Measurements from ENCODE around the gene KMT2B. TPM values are rescaled to one million over a fixed set of nuclear protein-coding genes. Genes with fewer than 3 reads are reported as not detected.

Gene KMT2B
- total and polyA plus RNA-seq, 2 donors (not counting 1 experiment from before 2014, with no cell fraction given), result 85.6 to 96.9 TPM

DNA sequence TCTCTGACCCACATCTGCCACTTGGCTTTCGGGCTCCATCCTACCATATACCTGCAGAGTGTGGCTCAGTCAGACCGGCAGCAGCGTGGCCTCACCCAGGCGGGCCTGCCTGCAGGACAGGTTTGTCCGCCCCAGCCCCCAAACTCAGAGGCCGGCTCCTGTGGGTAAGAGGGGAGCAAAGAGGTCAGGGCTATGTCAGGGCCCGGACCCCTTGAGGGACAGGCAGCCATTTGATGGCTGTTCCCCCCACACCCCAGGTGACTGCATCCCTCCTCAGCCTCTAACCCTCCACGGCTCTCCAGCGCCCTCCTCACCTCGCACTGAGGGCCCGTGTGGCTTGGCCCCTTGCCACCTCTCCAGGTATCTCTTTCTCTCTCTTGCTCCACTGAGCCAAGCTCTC lies 25.8 kb upstream of the KMT2B start:
- H4K20me1 ChIP-seq (ENCODE audit: control insufficient read depth, insufficient read depth, low read length, poor library complexity, severe bottlenecking), result no peaks in the 10 kb centered on the region
- POLR2A ChIA-PET, result no interaction called here
- intact Hi-C loops (cut with micrococcal nuclease), result loop anchor here (2.0 to 5.0 kb wide), 2 partner anchors 49 to 65 kb away; partner anchors contain the start of genes HSPB6 and PROSER3
- H3K79me2 ChIP-seq (ENCODE audit: control insufficient read depth, insufficient read depth, low read length), result no peaks in the 10 kb centered on the region
- no peak overlapping the region for H2AFZ ChIP-seq (ENCODE audit: insufficient read depth, low read depth, low read length, poor library complexity, severe bottlenecking)
- H3K4me1 ChIP-seq (ENCODE audit: control insufficient read depth in 2 of 2, insufficient read depth in 2 of 2, low read length in 2 of 2), result no peaks in the 10 kb centered on the region
- TF ChIP-seq, protein P1, sequence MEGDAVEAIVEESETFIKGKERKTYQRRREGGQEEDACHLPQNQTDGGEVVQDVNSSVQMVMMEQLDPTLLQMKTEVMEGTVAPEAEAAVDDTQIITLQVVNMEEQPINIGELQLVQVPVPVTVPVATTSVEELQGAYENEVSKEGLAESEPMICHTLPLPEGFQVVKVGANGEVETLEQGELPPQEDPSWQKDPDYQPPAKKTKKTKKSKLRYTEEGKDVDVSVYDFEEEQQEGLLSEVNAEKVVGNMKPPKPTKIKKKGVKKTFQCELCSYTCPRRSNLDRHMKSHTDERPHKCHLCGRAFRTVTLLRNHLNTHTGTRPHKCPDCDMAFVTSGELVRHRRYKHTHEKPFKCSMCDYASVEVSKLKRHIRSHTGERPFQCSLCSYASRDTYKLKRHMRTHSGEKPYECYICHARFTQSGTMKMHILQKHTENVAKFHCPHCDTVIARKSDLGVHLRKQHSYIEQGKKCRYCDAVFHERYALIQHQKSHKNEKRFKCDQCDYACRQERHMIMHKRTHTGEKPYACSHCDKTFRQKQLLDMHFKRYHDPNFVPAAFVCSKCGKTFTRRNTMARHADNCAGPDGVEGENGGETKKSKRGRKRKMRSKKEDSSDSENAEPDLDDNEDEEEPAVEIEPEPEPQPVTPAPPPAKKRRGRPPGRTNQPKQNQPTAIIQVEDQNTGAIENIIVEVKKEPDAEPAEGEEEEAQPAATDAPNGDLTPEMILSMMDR (IDR thresholded peaks at IDR 0.05), result no peak
- TF ChIP-seq EZH2 (IDR thresholded peaks at IDR 0.05; ENCODE audit: borderline replicate concordance, insufficient read depth, low read depth, low read length, poor library complexity, severe bottlenecking), result no peak
- Mint-ChIP-seq H3K9me3 (ENCODE audit: insufficient read depth) (no peaks in the 10 kb centered on the region), H3K27ac (no peak overlapping the region), H3K4me3 (no peak overlapping the region), H3K4me1 (no peaks in the 10 kb centered on the region), H3K27me3 (no peaks in the 10 kb centered on the region)
- H3K4me3 ChIP-seq (ENCODE audit: control extremely low read depth in 1 of 5, extremely low read depth in 1 of 5, insufficient read depth in 1 of 5, low read depth in 2 of 5, low read length in 4 of 5), result no peak overlapping the region
- H3K9ac ChIP-seq (ENCODE audit: low read length), result no peak overlapping the region
- ATAC-seq (ENCODE audit: low read depth), result no peak
- H3K27ac ChIP-seq (ENCODE audit: low read length in 2 of 2), result no peak overlapping the region
- no peak for DNase-seq
- no peaks in the 10 kb centered on the region for H3K27me3 ChIP-seq (replicated peaks in 1 of 4; ENCODE audit: control extremely low read depth in 1 of 4, control insufficient read depth in 3 of 4, insufficient read depth in 4 of 4, low read length in 3 of 4)
- H3K36me3 ChIP-seq (replicated peaks in 1 of 2; ENCODE audit: control extremely low read depth in 1 of 2, control insufficient read depth in 1 of 2, extremely low read depth in 1 of 2, insufficient read depth in 2 of 2, low read length in 1 of 2), result no peaks in the 10 kb centered on the region
- CTCF ChIA-PET, result interaction anchor here (0.6 to 1.6 kb wide), 12 partner anchors 14 to 298 kb away, joined by 3 to 15 read pairs (median 6); partner anchors contain the start of gene LIN37
- H3K4me2 ChIP-seq (replicated peaks; ENCODE audit: low read depth, low read length, poor library complexity, severe bottlenecking), result no peak overlapping the region
- no peaks in the 10 kb centered on the region for H3K9me3 ChIP-seq (ENCODE audit: control extremely low read depth in 1 of 3, control insufficient read depth in 2 of 3, insufficient read depth in 1 of 3, low read length in 2 of 3)
- 96% methylated on average over 8 of the region's 11 CpGs for WGBS (ENCODE audit: insufficient coverage)

DNA sequence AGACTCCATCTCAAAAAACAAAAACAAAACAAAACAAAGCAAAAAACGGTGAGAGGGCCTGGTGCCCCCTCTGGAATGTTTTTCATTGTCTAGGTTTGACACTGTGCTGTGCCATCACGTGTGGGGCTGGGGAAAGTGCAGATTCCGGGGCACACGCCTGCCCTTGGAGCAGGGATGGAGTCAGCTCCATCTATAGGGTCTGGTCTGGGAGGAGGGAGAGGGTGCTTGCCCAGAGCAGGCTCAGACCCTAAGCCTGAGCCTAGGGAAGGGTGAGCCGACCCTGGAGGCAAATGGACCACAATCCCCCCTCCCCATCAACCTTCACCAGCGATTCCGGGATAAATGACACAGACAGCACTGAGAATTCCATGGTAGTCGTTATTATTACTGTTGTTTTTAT lies 24.4 kb upstream of the KMT2B start:
- ChIA-PET CTCF (interaction anchor here (0.7 to 1.7 kb wide), 11 partner anchors 15 to 377 kb away, joined by 3 to 15 read pairs (median 6); partner anchors contain the start of genes IGFLR1 and LIN37), POLR2A (no interaction called here)
- no peak overlapping the region for H3K27ac Mint-ChIP-seq
- Histone ChIP-seq H3K9ac (ENCODE audit: low read length) (no peak overlapping the region), H3K9me3 (ENCODE audit: control extremely low read depth in 1 of 3, control insufficient read depth in 2 of 3, insufficient read depth in 1 of 3, low read length in 2 of 3) (no peaks in the 10 kb centered on the region), H4K20me1 (ENCODE audit: control insufficient read depth, insufficient read depth, low read length, poor library complexity, severe bottlenecking) (no peaks in the 10 kb centered on the region), H3K27ac (ENCODE audit: low read length in 2 of 2) (no peak overlapping the region), H3K4me3 (ENCODE audit: control extremely low read depth in 1 of 5, extremely low read depth in 1 of 5, insufficient read depth in 1 of 5, low read depth in 2 of 5, low read length in 4 of 5) (no peak overlapping the region), H3K4me1 (ENCODE audit: control insufficient read depth in 2 of 2, insufficient read depth in 2 of 2, low read length in 2 of 2) (no peaks in the 10 kb centered on the region), H3K36me3 (replicated peaks in 1 of 2; ENCODE audit: control extremely low read depth in 1 of 2, control insufficient read depth in 1 of 2, extremely low read depth in 1 of 2, insufficient read depth in 2 of 2, low read length in 1 of 2) (no peaks in the 10 kb centered on the region), H3K79me2 (ENCODE audit: control insufficient read depth, insufficient read depth, low read length) (no peaks in the 10 kb centered on the region), H3K4me2 (replicated peaks; ENCODE audit: low read depth, low read length, poor library complexity, severe bottlenecking) (no peak overlapping the region), H3K27me3 (replicated peaks in 1 of 4; ENCODE audit: control extremely low read depth in 1 of 4, control insufficient read depth in 3 of 4, insufficient read depth in 4 of 4, low read length in 3 of 4) (no peaks in the 10 kb centered on the region), H2AFZ (ENCODE audit: insufficient read depth, low read depth, low read length, poor library complexity, severe bottlenecking) (no peak overlapping the region)
- WGBS (ENCODE audit: insufficient coverage), result 21% methylated on average over 3 of the region's 8 CpGs
- H3K27me3 Mint-ChIP-seq, result no peaks in the 10 kb centered on the region
- intact Hi-C loops (cut with micrococcal nuclease), result loop anchor here (1.0 to 5.0 kb wide), 7 partner anchors 9 to 361 kb away; partner anchors contain the start of genes ARHGAP33, HSPB6, PROSER3 and THAP8
- DNase-seq (no peak), ATAC-seq (ENCODE audit: low read depth) (no peak)
- TF ChIP-seq, protein P1 (IDR thresholded peaks at IDR 0.05), result no peak
- TF ChIP-seq EZH2 (IDR thresholded peaks at IDR 0.05; ENCODE audit: borderline replicate concordance, insufficient read depth, low read depth, low read length, poor library complexity, severe bottlenecking), result no peak
- H3K4me1 Mint-ChIP-seq, result no peaks in the 10 kb centered on the region
- H3K9me3 Mint-ChIP-seq (ENCODE audit: insufficient read depth), result no peaks in the 10 kb centered on the region
- no peak overlapping the region for H3K4me3 Mint-ChIP-seq
